ENCODE measurements around the gene NES. TPM values are rescaled to one million over a fixed set of nuclear protein-coding genes. Genes with fewer than 3 reads are reported as not detected.

The NES gene
- total and polyA plus RNA-seq, 2 experiments from 2014 or later: 25.0 to 95.9 TPM

DNA sequence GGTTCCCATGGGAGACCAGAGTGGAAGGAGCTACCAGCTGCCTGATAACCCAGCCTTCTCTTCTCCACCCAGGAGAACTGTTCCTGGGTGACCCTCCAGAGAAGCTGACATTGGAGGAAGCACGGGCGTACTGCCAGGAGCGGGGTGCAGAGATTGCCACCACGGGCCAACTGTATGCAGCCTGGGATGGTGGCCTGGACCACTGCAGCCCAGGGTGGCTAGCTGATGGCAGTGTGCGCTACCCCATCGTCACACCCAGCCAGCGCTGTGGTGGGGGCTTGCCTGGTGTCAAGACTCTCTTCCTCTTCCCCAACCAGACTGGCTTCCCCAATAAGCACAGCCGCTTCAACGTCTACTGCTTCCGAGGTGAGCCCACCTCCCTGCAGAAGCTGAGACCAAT, 28.7 kb downstream of the NES start:
- H3K9me2 ChIP-seq (ENCODE audit: insufficient read depth): no peaks in the 10 kb centered on the region
- no peak for ATAC-seq

More for the DNA sequence above, 28.7 kb downstream of the NES start:
- Mint-ChIP-seq H3K4me3 (no peak overlapping the region), H3K27ac (no peak overlapping the region), H3K4me1 (peaks cover 14% of the 10 kb centered on the region), H3K36me3 (ENCODE audit: low read depth) (no peaks in the 10 kb centered on the region; the same call in 2 of the 3 replicates), H3K9me3 (no peaks in the 10 kb centered on the region; the same call in 2 of the 3 replicates), H3K27me3 (ENCODE audit: insufficient read depth, low read depth, poor library complexity) (peaks cover 33% of the 10 kb centered on the region)
- Histone ChIP-seq H3F3A (replicated peaks; ENCODE audit: low read depth) (peaks cover 2% of the 10 kb centered on the region; the same call in 1 of the 2 replicates), H3K27ac (ENCODE audit: low read depth) (no peak overlapping the region), H4K20me1 (replicated peaks; ENCODE audit: insufficient read depth) (peaks cover 3% of the 10 kb centered on the region; the same call in 1 of the 2 replicates), H3K4me3 (no peak overlapping the region), H3K27me3 (ENCODE audit: insufficient read depth) (peaks cover 87% of the 10 kb centered on the region), H3K4me1 (ENCODE audit: insufficient read depth) (no peaks in the 10 kb centered on the region; the same call in 1 of the 2 replicates), H3K79me2 (replicated peaks; ENCODE audit: insufficient read depth) (no peaks in the 10 kb centered on the region), H3K4me2 (no peak overlapping the region), H2AFZ (no peak overlapping the region), H3K36me3 (ENCODE audit: insufficient read depth) (no peaks in the 10 kb centered on the region)
- TF ChIP-seq, protein P1, sequence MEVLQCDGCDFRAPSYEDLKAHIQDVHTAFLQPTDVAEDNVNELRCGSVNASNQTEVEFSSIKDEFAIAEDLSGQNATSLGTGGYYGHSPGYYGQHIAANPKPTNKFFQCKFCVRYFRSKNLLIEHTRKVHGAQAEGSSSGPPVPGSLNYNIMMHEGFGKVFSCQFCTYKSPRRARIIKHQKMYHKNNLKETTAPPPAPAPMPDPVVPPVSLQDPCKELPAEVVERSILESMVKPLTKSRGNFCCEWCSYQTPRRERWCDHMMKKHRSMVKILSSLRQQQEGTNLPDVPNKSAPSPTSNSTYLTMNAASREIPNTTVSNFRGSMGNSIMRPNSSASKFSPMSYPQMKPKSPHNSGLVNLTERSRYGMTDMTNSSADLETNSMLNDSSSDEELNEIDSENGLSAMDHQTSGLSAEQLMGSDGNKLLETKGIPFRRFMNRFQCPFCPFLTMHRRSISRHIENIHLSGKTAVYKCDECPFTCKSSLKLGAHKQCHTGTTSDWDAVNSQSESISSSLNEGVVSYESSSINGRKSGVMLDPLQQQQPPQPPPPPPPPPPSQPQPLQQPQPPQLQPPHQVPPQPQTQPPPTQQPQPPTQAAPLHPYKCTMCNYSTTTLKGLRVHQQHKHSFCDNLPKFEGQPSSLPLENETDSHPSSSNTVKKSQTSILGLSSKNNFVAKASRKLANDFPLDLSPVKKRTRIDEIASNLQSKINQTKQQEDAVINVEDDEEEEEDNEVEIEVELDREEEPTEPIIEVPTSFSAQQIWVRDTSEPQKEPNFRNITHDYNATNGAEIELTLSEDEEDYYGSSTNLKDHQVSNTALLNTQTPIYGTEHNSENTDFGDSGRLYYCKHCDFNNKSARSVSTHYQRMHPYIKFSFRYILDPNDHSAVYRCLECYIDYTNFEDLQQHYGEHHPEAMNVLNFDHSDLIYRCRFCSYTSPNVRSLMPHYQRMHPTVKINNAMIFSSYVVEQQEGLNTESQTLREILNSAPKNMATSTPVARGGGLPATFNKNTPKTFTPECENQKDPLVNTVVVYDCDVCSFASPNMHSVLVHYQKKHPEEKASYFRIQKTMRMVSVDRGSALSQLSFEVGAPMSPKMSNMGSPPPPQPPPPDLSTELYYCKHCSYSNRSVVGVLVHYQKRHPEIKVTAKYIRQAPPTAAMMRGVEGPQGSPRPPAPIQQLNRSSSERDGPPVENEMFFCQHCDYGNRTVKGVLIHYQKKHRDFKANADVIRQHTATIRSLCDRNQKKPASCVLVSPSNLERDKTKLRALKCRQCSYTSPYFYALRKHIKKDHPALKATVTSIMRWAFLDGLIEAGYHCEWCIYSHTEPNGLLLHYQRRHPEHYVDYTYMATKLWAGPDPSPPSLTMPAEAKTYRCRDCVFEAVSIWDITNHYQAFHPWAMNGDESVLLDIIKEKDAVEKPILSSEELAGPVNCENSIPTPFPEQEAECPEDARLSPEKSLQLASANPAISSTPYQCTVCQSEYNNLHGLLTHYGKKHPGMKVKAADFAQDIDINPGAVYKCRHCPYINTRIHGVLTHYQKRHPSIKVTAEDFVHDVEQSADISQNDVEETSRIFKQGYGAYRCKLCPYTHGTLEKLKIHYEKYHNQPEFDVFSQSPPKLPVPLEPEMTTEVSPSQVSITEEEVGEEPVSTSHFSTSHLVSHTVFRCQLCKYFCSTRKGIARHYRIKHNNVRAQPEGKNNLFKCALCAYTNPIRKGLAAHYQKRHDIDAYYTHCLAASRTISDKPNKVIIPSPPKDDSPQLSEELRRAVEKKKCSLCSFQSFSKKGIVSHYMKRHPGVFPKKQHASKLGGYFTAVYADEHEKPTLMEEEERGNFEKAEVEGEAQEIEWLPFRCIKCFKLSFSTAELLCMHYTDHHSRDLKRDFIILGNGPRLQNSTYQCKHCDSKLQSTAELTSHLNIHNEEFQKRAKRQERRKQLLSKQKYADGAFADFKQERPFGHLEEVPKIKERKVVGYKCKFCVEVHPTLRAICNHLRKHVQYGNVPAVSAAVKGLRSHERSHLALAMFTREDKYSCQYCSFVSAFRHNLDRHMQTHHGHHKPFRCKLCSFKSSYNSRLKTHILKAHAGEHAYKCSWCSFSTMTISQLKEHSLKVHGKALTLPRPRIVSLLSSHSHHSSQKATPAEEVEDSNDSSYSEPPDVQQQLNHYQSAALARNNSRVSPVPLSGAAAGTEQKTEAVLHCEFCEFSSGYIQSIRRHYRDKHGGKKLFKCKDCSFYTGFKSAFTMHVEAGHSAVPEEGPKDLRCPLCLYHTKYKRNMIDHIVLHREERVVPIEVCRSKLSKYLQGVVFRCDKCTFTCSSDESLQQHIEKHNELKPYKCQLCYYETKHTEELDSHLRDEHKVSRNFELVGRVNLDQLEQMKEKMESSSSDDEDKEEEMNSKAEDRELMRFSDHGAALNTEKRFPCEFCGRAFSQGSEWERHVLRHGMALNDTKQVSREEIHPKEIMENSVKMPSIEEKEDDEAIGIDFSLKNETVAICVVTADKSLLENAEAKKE (CRISPR knock-in tag; IDR thresholded peaks at IDR 0.05): no peak
- TF ChIP-seq STAT1 (IDR thresholded peaks at IDR 0.05; ENCODE audit: unreplicated experiment) (no peak), POLR2AphosphoS5 (IDR thresholded peaks at IDR 0.05; ENCODE audit: low read depth) (no peak), EZH2phosphoT487 (IDR thresholded peaks at IDR 0.05; ENCODE audit: unreplicated experiment) (no peak), JUNB (IDR thresholded peaks at IDR 0.05; ENCODE audit: unreplicated experiment) (no peak), ZNF331 (CRISPR knock-in tag; IDR thresholded peaks at IDR 0.05; ENCODE audit: low read depth) (no peak), ZNF114 (CRISPR knock-in tag; IDR thresholded peaks at IDR 0.05) (no peak), CREB1 (CRISPR knock-in tag; IDR thresholded peaks at IDR 0.05; ENCODE audit: low read depth) (no peak), EZH2 (IDR thresholded peaks at IDR 0.05; ENCODE audit: low read depth, unreplicated experiment) (no peak), NANOG (IDR thresholded peaks at IDR 0.05; ENCODE audit: borderline replicate concordance) (no peak)
- TF ChIP-seq, protein P2, sequence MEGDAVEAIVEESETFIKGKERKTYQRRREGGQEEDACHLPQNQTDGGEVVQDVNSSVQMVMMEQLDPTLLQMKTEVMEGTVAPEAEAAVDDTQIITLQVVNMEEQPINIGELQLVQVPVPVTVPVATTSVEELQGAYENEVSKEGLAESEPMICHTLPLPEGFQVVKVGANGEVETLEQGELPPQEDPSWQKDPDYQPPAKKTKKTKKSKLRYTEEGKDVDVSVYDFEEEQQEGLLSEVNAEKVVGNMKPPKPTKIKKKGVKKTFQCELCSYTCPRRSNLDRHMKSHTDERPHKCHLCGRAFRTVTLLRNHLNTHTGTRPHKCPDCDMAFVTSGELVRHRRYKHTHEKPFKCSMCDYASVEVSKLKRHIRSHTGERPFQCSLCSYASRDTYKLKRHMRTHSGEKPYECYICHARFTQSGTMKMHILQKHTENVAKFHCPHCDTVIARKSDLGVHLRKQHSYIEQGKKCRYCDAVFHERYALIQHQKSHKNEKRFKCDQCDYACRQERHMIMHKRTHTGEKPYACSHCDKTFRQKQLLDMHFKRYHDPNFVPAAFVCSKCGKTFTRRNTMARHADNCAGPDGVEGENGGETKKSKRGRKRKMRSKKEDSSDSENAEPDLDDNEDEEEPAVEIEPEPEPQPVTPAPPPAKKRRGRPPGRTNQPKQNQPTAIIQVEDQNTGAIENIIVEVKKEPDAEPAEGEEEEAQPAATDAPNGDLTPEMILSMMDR (conservative IDR thresholded peaks at IDR 0.05; ENCODE audit: low read depth in 2 of 2): no peak
- TF ChIP-seq, protein P3, sequence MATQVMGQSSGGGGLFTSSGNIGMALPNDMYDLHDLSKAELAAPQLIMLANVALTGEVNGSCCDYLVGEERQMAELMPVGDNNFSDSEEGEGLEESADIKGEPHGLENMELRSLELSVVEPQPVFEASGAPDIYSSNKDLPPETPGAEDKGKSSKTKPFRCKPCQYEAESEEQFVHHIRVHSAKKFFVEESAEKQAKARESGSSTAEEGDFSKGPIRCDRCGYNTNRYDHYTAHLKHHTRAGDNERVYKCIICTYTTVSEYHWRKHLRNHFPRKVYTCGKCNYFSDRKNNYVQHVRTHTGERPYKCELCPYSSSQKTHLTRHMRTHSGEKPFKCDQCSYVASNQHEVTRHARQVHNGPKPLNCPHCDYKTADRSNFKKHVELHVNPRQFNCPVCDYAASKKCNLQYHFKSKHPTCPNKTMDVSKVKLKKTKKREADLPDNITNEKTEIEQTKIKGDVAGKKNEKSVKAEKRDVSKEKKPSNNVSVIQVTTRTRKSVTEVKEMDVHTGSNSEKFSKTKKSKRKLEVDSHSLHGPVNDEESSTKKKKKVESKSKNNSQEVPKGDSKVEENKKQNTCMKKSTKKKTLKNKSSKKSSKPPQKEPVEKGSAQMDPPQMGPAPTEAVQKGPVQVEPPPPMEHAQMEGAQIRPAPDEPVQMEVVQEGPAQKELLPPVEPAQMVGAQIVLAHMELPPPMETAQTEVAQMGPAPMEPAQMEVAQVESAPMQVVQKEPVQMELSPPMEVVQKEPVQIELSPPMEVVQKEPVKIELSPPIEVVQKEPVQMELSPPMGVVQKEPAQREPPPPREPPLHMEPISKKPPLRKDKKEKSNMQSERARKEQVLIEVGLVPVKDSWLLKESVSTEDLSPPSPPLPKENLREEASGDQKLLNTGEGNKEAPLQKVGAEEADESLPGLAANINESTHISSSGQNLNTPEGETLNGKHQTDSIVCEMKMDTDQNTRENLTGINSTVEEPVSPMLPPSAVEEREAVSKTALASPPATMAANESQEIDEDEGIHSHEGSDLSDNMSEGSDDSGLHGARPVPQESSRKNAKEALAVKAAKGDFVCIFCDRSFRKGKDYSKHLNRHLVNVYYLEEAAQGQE (IDR thresholded peaks at IDR 0.05; ENCODE audit: unreplicated experiment): no peak
- TF ChIP-seq, protein P4, sequence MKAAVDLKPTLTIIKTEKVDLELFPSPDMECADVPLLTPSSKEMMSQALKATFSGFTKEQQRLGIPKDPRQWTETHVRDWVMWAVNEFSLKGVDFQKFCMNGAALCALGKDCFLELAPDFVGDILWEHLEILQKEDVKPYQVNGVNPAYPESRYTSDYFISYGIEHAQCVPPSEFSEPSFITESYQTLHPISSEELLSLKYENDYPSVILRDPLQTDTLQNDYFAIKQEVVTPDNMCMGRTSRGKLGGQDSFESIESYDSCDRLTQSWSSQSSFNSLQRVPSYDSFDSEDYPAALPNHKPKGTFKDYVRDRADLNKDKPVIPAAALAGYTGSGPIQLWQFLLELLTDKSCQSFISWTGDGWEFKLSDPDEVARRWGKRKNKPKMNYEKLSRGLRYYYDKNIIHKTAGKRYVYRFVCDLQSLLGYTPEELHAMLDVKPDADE (IDR thresholded peaks at IDR 0.05): no peak
- no peak for DNase-seq (ENCODE audit: low spot score)
